Endometrial microvascular endothelial cells (primary cell): ENCODE data around the gene GPAT3. TPM values are rescaled to one million over a fixed set of nuclear protein-coding genes. Genes with fewer than 3 reads are reported as not detected.
"Not testable (repeated sequence)": the region's sequence is repeated elsewhere in the genome, so short reads cannot be mapped to it uniquely, and the experiment has no call there.

Source experiments
- in situ Hi-C: cut with HindIII; loops from 2 replicates; pipeline ENCODE4 v1.10.0; 2017; ENCODE audit warnings: low sequenced_read_pairs, low pct_unique_long_range_greater_than_20kb; ENCODE audit errors: inconsistent ontology term
- total RNA-seq: library from RNA; depleted of rRNA; stranded (reverse); fragments of >200 nt; gene quantifications from one replicate; pipeline ENCODE4 v1.2.3, GENCODE V29; 2015; ENCODE audit errors: inconsistent ontology term

Gene GPAT3
- total RNA-seq, 1 donor from 2014 or later = 11.6 TPM

- in situ Hi-C loops = no loop called here
These were observed 50.1 kb downstream of the GPAT3 start for GRCh38 chr4:83585982-83586508.

- in situ Hi-C loops = no loop called here
These were observed 53.4 kb downstream of the GPAT3 start for GRCh38 chr4:83589279-83589678.

GRCh38 chr4:83591056-83591455, 55.1 kb downstream of the GPAT3 start:
- in situ Hi-C loops = no loop called here

- in situ Hi-C loops = no loop called here
These were observed 55.8 kb downstream of the GPAT3 start for GRCh38 chr4:83591730-83592129.

- in situ Hi-C loops = no loop called here
These were observed 63.3 kb downstream of the GPAT3 start for GRCh38 chr4:83599183-83599582.

- in situ Hi-C loops = no loop called here
These were observed 67.2 kb downstream of the GPAT3 start for GRCh38 chr4:83603129-83603528.

- in situ Hi-C loops = no loop called here
These were observed 68.4 kb downstream of the GPAT3 start for GRCh38 chr4:83604321-83604720.

GRCh38 chr4:83605210-83605609, 69.3 kb downstream of the GPAT3 start:
- in situ Hi-C loops = no loop called here

GRCh38 chr4:83605744-83606172, 69.8 kb downstream of the GPAT3 start:
- in situ Hi-C loops = no loop called here

GRCh38 chr4:83606460-83606859, 70.6 kb downstream of the GPAT3 start:
- in situ Hi-C loops = no loop called here

GRCh38 chr4:83606898-83607297, 71.0 kb downstream of the GPAT3 start:
- in situ Hi-C loops = no loop called here

- in situ Hi-C loops = no loop called here
These were observed 73.5 kb downstream of the GPAT3 start for GRCh38 chr4:83609365-83609764.

- in situ Hi-C loops = no loop called here
These were observed 74.8 kb downstream of the GPAT3 start for GRCh38 chr4:83610729-83611128.

GRCh38 chr4:83613023-83613422, 77.1 kb downstream of the GPAT3 start:
- in situ Hi-C loops = no loop called here

- in situ Hi-C loops = no loop called here
These were observed 78.1 kb downstream of the GPAT3 start for GRCh38 chr4:83613994-83614393.

GRCh38 chr4:83616252-83616651, 80.3 kb downstream of the GPAT3 start:
- in situ Hi-C loops = no loop called here

GRCh38 chr4:83617371-83618035, 81.6 kb downstream of the GPAT3 start:
- in situ Hi-C loops = no loop called here

GRCh38 chr4:83618431-83618830, 82.5 kb downstream of the GPAT3 start:
- in situ Hi-C loops = no loop called here

GRCh38 chr4:83618991-83619645, 83.2 kb downstream of the GPAT3 start:
- in situ Hi-C loops = no loop called here

- in situ Hi-C loops = not testable (repeated sequence)
These were observed 86.2 kb downstream of the GPAT3 start for GRCh38 chr4:83622127-83622526.
